HG02759 (cell line): ENCODE measurements around the gene ATP13A4.

Source experiments
- ATAC-seq: cut with Tn5 transposase; IDR thresholded peaks from one replicate; pipeline ENCODE4 v1.9.1; 2021; ENCODE audit warnings: mild to moderate bottlenecking, moderate library complexity; ENCODE audit not compliant: unreplicated experiment

The ATP13A4 gene

DNA sequence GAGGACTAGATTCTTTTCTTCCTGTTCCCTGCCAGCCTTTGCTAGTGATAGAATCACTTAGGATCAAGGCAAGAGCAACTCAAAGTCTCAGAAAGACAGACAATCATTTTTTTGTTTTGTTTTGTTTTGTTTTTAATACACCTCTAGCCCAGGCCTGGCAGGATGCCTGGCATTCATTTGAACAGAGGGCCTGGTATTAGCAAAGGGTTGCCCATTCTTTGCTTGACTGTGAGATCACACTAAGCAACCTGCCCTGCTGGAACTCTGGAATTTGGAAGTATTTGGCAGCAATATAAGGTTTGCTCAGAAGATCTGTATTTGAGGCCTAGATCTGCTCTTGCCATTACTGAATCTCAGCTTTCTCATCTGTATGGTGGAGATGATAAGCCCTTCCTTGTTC lies 154.4 kb downstream of the ATP13A4 start:
- ATAC-seq: no peak

DNA sequence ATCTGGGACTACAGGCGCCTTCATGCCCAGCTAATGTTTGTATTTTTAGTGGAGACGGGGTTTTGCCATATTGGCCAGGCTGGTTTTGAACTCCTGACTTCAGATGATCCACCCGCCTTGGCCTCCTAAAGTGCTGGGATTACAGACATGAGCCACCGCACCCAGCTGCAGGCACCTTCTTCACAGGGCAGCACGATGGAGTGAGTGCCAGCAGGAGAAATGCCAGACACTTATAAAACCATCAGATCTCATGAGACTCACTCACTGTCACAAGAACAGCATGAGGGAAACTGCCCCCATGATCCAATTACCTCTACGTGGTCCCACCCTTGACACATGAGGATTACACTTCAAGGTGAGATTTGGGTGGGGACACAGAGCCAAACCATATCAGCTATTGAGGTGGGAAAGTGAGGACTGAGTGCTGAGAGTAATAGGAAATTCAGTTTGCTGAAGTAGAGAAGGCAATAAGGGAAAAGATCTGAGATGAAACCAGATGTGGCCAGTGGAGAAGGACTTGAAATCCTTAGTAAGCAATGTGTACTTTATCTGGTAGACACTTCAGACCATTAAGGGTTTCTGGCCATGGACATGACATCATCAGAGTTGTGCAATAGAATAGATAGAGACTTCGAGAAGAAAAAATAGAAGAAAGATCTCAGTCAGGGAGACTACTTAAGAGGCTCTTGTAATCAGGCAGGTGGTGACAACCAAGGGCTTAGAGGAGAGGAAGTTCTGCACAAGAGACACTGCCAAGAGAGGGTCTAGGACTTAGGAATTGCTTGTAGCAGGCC lies 158.0 kb downstream of the ATP13A4 start:
- ATAC-seq: no peak

DNA sequence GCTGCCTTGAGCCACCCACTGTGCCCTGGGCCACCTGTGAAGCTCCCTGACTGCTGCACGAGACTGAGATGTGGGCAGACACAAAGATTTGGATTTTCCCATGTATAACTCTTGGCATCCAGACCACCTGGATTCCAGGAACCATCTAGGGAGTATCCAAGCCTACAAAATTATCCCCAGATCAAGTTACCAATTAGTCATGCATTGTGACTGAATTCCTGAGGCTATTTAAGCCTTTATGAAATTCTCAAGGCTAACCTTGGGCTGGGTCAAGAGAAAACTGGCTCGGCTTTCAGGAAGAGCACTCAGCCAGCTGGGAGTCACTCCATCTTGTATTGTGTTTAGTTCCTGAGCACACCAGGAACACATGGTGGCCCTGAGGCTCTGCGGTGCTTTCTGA lies 162.8 kb downstream of the ATP13A4 start:
- ATAC-seq: no peak

DNA sequence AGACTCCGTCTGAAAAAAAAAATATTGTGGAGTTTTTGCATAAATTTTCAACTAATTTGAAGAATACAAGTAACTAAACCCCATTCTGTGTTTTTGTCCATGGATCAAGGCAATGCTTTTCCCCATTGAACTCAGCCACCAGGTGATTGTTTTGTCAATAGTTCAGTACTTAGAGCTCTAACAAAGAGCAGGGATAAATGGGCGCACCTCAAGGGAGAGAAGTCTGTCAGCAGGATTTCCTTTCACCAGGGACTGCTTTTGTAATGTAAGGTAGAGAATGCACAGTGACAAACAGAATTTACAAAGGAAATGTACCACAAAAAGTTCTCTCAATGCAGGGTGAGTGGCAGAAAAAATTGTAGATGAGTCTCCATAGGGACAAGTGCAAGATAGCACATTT lies 165.4 kb downstream of the ATP13A4 start:
- no peak for ATAC-seq

DNA sequence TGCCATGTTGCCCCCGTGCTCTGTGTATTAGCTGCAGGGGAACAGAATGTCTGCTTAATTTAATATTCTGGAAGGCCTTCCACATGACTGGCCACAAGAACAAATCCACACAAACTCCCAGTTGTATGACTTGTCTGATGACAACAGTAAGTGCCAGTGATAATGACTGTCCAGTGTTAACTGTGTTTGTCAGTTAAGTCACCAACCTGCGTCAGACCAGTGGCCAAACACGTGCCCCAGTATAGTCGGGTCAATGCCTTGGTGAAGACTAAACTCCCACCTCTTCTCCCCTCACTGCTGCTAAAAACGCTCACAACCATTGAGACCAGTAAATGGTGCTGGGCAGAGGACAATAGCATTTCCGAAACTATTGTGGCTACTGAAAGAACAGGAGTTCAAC lies 166.3 kb downstream of the ATP13A4 start:
- ATAC-seq: no peak

DNA sequence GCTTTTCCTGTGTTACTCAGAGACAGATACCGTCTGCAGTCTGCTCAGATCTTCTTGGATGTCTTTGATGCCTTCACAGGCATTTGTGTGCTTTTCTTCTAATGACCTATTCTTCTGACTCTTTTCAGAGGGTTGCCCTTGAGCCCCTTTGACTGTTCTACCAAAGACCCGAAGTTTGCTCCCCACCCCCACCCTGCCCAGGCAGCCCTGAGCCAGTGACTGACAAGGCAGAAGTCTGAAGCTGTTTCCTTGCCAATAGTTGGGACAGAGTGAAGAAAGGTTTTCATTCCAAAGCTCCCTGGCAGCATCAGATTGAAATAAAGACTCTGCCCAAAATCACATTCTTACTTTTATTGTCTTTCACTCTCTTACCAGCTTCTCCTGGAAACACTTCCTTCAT lies 167.1 kb downstream of the ATP13A4 start:
- ATAC-seq: no peak

DNA sequence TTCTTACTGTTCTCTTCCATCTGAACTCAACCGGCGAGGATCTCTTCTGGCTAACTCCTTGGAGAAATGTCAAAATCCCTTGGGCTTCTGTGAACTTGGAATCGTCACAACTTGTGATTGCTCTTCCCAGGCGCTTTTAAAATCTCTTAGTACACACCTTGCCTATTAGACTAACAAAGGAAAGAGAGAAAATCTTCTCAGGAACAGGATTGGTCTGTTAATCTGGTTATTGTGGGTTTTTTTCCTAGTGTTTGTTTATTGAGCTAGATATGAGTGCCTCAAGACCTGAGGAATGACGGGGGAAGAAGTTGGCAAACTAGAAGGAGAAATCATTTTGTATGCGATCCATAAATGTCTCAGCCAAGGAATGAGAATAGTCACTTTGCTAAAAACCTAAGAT lies 176.0 kb downstream of the ATP13A4 start, which contains the start of gene ATP13A5:
ATP13A5 (minus strand) TSS at position 48 of the 400 bp plus-strand sequence; CDS start at position 20, 28 bp downstream.
- ATAC-seq: no peak

DNA sequence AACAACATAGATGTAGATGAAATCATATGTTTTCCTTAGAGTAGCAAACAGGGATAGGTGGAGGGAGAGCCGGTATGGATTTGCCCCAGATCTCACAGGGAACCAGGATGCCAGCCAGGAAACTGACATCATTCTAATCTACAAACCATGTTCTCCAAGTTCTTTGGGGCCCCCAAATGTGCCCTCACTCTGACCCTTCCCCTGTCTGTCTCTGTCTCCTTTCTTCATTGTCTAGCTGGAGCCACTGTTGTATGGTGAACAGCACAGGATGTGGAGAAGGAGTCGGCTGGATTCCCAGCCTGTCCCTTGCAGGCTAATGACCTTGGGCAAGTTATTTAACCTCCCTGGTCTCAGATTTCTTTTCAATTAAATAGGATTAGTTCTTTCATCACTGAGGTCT lies 177.1 kb downstream of the ATP13A4 start:
- no peak for ATAC-seq

DNA sequence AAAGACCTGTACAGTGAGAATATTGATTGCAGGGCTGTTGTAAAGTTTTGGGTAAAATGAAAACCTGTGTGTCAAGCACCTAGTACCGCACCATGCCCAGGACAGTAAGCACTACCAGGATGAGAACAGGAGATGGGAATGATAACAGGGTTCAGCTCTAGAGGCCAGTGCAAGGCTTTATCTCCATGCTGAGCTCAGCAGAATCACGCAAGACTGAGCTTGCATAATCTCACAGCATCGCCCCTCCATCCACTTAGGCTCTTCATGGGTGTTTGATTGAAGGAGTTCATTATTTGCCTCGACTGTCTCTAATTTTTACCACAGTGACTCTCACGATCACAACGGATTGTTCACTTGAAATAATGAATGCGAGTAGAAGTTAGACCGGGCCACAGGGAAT lies 179.1 kb downstream of the ATP13A4 start:
- no peak for ATAC-seq

DNA sequence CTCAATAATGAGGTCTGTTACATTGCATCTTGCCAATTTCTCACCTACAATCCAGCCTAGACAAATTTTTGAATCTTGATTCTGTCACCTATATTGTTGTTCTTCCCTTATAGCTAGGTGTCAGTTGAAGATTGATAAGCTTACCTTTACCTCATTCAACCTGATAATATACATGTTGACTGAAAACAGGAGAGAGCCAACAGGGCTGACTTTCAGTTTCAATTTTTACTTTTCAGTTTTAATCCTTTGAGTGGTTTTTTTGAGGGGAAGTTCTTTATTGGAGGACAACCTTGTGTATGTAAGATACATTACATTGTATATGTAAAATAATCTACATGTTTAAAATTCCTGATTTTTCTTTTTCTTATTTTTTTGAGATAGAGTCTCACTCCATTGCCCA lies 181.9 kb downstream of the ATP13A4 start:
- ATAC-seq: peak; percentile 50

DNA sequence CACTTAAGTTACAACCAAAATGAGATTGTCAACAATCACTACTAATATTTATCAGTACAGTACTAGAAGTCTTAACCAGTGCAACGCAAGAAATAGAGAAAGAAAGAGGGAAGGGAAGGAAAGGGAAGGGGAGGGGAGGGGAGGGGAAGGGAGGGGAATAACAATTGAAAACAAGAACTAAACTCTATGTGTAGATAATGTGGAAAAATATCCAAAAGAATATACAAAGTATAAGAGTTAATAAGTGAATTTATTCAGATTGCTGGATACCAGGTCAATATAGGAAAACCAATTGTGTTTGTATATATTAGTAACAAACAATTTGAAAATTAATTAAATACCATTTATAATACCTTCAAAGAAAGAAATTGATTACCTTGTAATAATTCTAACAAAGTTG lies 186.8 kb downstream of the ATP13A4 start:
- ATAC-seq: no peak

DNA sequence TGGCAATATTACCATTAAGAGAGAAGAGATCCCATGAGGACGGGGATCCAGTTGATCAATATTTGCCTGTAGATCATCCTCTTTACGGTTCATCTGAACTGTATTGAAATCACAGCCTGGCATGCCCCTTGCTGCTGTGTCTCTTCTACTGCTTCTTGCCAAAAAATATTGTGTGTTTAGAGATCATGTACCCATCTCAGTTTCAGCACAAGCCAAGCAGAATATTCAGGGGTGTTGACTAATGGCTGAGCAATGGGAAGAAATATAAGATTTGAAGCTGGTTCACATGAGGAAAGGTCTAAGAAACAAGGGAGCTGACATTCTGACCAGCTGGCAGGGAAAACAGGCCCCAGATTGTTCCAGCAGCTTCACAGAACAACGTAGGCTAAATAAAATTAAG lies 197.4 kb downstream of the ATP13A4 start:
- ATAC-seq: no peak

DNA sequence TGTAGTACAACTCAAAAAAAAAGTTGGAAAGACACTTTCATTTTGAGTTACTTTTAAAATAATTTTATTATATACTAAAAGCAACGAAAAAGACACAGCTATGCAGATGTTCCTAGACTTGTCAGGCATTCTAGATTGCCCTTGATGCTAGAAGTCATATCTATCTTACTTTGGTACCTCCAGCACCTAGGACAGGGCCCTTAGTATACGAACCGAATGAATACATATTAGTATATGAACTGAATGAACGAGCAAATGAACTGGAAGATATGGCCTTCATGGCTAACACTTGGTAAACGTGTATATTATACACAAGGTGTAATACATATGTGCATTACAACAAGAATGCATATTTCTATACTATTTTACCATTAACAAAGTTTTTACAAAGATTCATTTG lies 200.3 kb downstream of the ATP13A4 start:
- ATAC-seq: no peak
